A673 (cell line): Measurements from ENCODE around the gene NKIRAS2. TPM values are rescaled to one million over a fixed set of nuclear protein-coding genes. Genes with fewer than 3 reads are reported as not detected.

Experiments
- BruUV-seq: library from RNA; stranded (reverse); fragments of 400-500 nt; replicated peaks from 2 replicates; lab custom pipeline; 2021; lab: Mats Ljungman, UMichigan
- CTCF ChIA-PET: fragments of 300-600 bp; sonication (Branson Sonifier 250); formaldehyde crosslinking; loops from one replicate; lab custom pipeline; 2022; ENCODE audit warnings: antibody characterized with exemption; lab: Charles Lee
- POLR2A ChIA-PET: fragments of 300-600 bp; sonication (Branson Sonifier 250); formaldehyde crosslinking; loops from one replicate; lab custom pipeline; 2022; ENCODE audit warnings: antibody characterized with exemption; ENCODE audit not compliant: low non-redundant PET; lab: Charles Lee
- DNase-seq: peaks from one replicate; pipeline ENCODE4 v3.0.0-alpha.2; 2015; ENCODE audit warnings: low spot score
- H3K27ac ChIP-seq: fragments of 200-600 bp; sonication (generic); 2 replicates; pipeline ENCODE4 v1.5.1; 2016; ENCODE audit warnings: mixed run types, low read depth, mild to moderate bottlenecking, mixed read lengths, antibody characterized with exemption, low read length; ENCODE audit not compliant: poor library complexity, severe bottlenecking
- H3K27me3 ChIP-seq: fragments of 200-600 bp; sonication (generic); replicated peaks from 2 replicates; pipeline ENCODE4 v1.6.1; 2017; ENCODE audit warnings: mixed run types, low read depth, mild to moderate bottlenecking, mixed read lengths, antibody characterized with exemption, low read length; ENCODE audit not compliant: insufficient read depth, poor library complexity
- H3K36me3 ChIP-seq: fragments of 200-600 bp; sonication (generic); 2 replicates; pipeline ENCODE4 v1.6.1; 2016; ENCODE audit warnings: mixed run types, mild to moderate bottlenecking, mixed read lengths, antibody characterized with exemption, low read length; ENCODE audit not compliant: insufficient read depth, poor library complexity, severe bottlenecking
- H3K4me1 ChIP-seq: fragments of 200-600 bp; sonication (generic); 2 replicates; pipeline ENCODE4 v1.6.1; 2017; ENCODE audit warnings: mixed run types, mild to moderate bottlenecking, mixed read lengths, antibody characterized with exemption, low read length; ENCODE audit not compliant: insufficient read depth, poor library complexity, severe bottlenecking
- H3K4me3 ChIP-seq: fragments of 200-600 bp; sonication (generic); 2 replicates; pipeline ENCODE4 v1.5.1; 2016; ENCODE audit warnings: low read depth, mixed run types, mild to moderate bottlenecking, mixed read lengths, low read length; ENCODE audit not compliant: poor library complexity, severe bottlenecking
- H3K9me3 ChIP-seq: fragments of 200-600 bp; sonication (generic); 2 replicates; pipeline ENCODE4 v1.6.1; 2016; ENCODE audit warnings: mixed run types, low read depth, mild to moderate bottlenecking, mixed read lengths, antibody characterized with exemption, low read length; ENCODE audit not compliant: poor library complexity, severe bottlenecking
- CTCF ChIP-seq: fragments of 300-800, 200-600 bp; sonication (generic); conservative IDR thresholded peaks from 2 replicates; pipeline ENCODE4 v1.5.1; 2017; ENCODE audit warnings: low read depth, mild to moderate bottlenecking, antibody characterized with exemption, low read length, moderate library complexity, mixed read lengths
- EZH2 ChIP-seq: fragments of 200-600 bp; sonication (generic); IDR thresholded peaks from 2 replicates; pipeline ENCODE4 v1.6.1; 2017; ENCODE audit warnings: borderline replicate concordance, low read depth, mild to moderate bottlenecking, mixed read lengths, antibody characterized with exemption, low read length; ENCODE audit not compliant: poor library complexity, severe bottlenecking
- intact Hi-C: fragments of 100-400 bp; cut with micrococcal nuclease; formaldehyde crosslinking; loops from one replicate; pipeline ENCODE4 v1.10.0; 2022; ENCODE audit not compliant: unreplicated experiment
- total RNA-seq: library from RNA; stranded (reverse); gene quantifications from 2 replicates; pipeline ENCODE4 v1.2.3, GENCODE V29; 2021

The NKIRAS2 gene
- total RNA-seq, 1 experiment from 2014 or later: 28.7 TPM

GRCh38 chr17:42028791-42029127 is 8.9 kb downstream of the NKIRAS2 start:
- intact Hi-C loops: no loop called here
- ChIA-PET CTCF (no interaction called here), POLR2A (interaction anchor here (0.5 kb wide), 1 partner anchor 133 kb away, joined by 3 read pairs; no protein-coding TSS in a partner anchor)
- H3K4me3 ChIP-seq: no peak overlapping the region
- no peak overlapping the region for H3K27ac ChIP-seq
- TF ChIP-seq CTCF (no peak), EZH2 (no peak)
- no TSS peak for BruUV-seq
- H3K36me3 ChIP-seq: no peaks in the 10 kb centered on the region
- no peaks in the 10 kb centered on the region for H3K27me3 ChIP-seq
- DNase-seq: no peak
- no peaks in the 10 kb centered on the region for H3K9me3 ChIP-seq
- H3K4me1 ChIP-seq: no peaks in the 10 kb centered on the region

GRCh38 chr17:42031584-42031983 is 11.7 kb downstream of the NKIRAS2 start:
- POLR2A ChIA-PET: no interaction called here
- Histone ChIP-seq H3K9me3 (no peaks in the 10 kb centered on the region), H3K27me3 (no peaks in the 10 kb centered on the region), H3K27ac (no peak overlapping the region), H3K36me3 (no peaks in the 10 kb centered on the region), H3K4me3 (no peak overlapping the region), H3K4me1 (no peaks in the 10 kb centered on the region)
- TF ChIP-seq EZH2: no peak
- no peak for TF ChIP-seq CTCF
- BruUV-seq: no TSS peak
- intact Hi-C loops: no loop called here
- DNase-seq: no peak
- CTCF ChIA-PET: interaction anchor here (0.6 kb wide), 1 partner anchor 30 kb away, joined by 13 read pairs; no protein-coding TSS in a partner anchor

- Histone ChIP-seq H3K9me3 (no peaks in the 10 kb centered on the region), H3K27ac (no peak overlapping the region), H3K27me3 (no peaks in the 10 kb centered on the region), H3K36me3 (no peaks in the 10 kb centered on the region), H3K4me1 (no peaks in the 10 kb centered on the region), H3K4me3 (no peak overlapping the region)
- no peak for DNase-seq
- intact Hi-C loops: no loop called here
- POLR2A ChIA-PET: no interaction called here
- CTCF ChIA-PET: interaction anchor here (0.7 kb wide), 1 partner anchor 14 kb away, joined by 3 read pairs; no protein-coding TSS in a partner anchor
- BruUV-seq: no TSS peak
- TF ChIP-seq CTCF: no peak
- TF ChIP-seq EZH2: no peak
Measured at GRCh38 chr17:42034059-42034458, 14.2 kb downstream of the NKIRAS2 start.
